AG04450 (cell line): Measurements from ENCODE around the gene CTSG. TPM values are rescaled to one million over a fixed set of nuclear protein-coding genes. Genes with fewer than 3 reads are reported as not detected.
"Not testable (repeated sequence)": the region's sequence is repeated elsewhere in the genome, so short reads cannot be mapped to it uniquely, and the experiment has no call there.

Experiments used
- CTCF ChIA-PET: fragments of 300-600, 350-600 bp; formaldehyde crosslinking; extraction: SDS; loops from one replicate; lab custom pipeline; 2022; ENCODE audit warnings: antibody characterized with exemption, inconsistent platforms; lab: Charles Lee
- POLR2A ChIA-PET: fragments of 350-600 bp; formaldehyde crosslinking; extraction: SDS; loops from one replicate; lab custom pipeline; 2021; ENCODE audit warnings: antibody characterized with exemption, inconsistent platforms; lab: Yijun Ruan, JAX
- DNase-seq: peaks from one replicate; pipeline ENCODE4 v3.0.0-alpha.2; 2011; ENCODE audit warnings: low read depth, low spot score
- H3K27ac ChIP-seq: one replicate; pipeline ENCODE4 v1.5.1; 2012; ENCODE audit warnings: low read depth, low read length, control low read depth
- H3K27me3 ChIP-seq: one replicate; pipeline ENCODE4 v1.6.0; 2012; ENCODE audit warnings: low read length; ENCODE audit not compliant: control insufficient read depth, insufficient read depth
- H3K4me3 ChIP-seq: 2 replicates; pipeline ENCODE4 v1.5.1; 2011; ENCODE audit warnings: mild to moderate bottlenecking, low read depth, low read length, control low read depth
- H3K9me3 ChIP-seq: 2 replicates; pipeline ENCODE4 v1.5.1; 2012; ENCODE audit warnings: low read length; ENCODE audit not compliant: control insufficient read depth, insufficient read depth
- polyA plus RNA-seq: library from polyadenylated mRNA; depleted of rRNA; stranded (reverse); fragments of >200 nt; gene quantifications from 2 replicates; pipeline ENCODE4 v1.2.3, GENCODE V29; 2011; rRNA removed
- TF ChIP-seq, protein P1 (sequence below): IDR thresholded peaks from 2 replicates; pipeline ENCODE4 v1.5.1; 2011; ENCODE audit warnings: low read depth, low read length, control low read depth, inconsistent platforms

CTSG gene
- polyA plus RNA-seq, 1 experiment = not detected

DNA sequence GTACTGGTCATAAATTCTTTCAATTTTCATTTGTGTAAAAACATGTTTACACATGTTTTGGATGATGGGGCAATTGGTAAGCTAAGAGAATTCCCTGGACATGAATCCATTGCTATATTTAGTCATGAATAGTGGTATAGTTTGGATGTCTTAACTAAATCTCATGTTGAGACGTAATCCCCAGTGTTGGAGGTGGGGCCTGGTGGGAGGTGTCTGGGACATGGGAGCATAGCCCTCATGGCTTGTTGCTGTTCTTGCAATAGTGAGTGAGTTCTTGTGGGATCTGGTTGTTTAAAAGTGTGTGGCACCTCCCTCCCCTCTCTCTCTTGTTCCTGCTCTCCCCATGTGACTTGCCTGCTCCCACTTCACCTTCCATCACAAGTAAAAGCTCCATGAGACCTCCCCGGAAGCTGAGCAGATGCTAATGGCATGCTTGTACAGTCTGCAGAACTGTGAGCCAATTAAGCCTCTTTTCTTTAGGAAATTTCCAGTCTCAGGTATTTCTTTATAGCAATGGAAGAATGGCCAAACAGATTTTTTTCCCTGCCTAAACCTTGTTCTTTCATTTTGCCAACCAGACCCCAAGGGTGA, 33.6 kb downstream of the CTSG start:
- DNase-seq = no peak
- TF ChIP-seq, protein P1, sequence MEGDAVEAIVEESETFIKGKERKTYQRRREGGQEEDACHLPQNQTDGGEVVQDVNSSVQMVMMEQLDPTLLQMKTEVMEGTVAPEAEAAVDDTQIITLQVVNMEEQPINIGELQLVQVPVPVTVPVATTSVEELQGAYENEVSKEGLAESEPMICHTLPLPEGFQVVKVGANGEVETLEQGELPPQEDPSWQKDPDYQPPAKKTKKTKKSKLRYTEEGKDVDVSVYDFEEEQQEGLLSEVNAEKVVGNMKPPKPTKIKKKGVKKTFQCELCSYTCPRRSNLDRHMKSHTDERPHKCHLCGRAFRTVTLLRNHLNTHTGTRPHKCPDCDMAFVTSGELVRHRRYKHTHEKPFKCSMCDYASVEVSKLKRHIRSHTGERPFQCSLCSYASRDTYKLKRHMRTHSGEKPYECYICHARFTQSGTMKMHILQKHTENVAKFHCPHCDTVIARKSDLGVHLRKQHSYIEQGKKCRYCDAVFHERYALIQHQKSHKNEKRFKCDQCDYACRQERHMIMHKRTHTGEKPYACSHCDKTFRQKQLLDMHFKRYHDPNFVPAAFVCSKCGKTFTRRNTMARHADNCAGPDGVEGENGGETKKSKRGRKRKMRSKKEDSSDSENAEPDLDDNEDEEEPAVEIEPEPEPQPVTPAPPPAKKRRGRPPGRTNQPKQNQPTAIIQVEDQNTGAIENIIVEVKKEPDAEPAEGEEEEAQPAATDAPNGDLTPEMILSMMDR = no peak
- Histone ChIP-seq H3K4me3 (no peak overlapping the region), H3K27ac (no peak overlapping the region), H3K9me3 (no peaks in the 10 kb centered on the region), H3K27me3 (no peaks in the 10 kb centered on the region)
- ChIA-PET CTCF (no interaction called here), POLR2A (no interaction called here)

DNA sequence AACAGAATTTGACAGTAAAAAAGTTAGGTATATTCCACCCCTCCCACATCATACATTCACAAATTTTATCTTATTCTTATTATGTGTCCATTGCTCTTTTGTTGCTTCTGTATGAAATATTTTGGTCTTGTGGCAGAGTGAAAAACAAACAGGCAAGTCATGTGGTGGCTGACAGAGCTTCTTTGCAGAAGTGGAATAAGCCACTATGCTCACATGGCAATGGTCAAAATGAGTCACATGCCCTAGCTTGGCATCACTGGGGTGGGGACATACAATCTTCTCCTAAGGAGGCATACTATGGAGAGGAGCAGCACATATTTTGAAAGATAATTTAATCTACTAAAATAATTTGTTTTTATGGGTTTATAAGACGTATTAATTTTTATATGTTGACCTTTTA, 40.3 kb downstream of the CTSG start:
- DNase-seq = no peak
- no peak overlapping the region for H3K4me3 ChIP-seq
- no peaks in the 10 kb centered on the region for H3K27me3 ChIP-seq
- POLR2A ChIA-PET = no interaction called here
- no peaks in the 10 kb centered on the region for H3K9me3 ChIP-seq
- TF ChIP-seq, protein P1 = no peak
- no peak overlapping the region for H3K27ac ChIP-seq
- CTCF ChIA-PET = interaction anchor here (0.7 kb wide), 1 partner anchor 903 kb away, joined by 3 read pairs; no protein-coding TSS in a partner anchor

DNA sequence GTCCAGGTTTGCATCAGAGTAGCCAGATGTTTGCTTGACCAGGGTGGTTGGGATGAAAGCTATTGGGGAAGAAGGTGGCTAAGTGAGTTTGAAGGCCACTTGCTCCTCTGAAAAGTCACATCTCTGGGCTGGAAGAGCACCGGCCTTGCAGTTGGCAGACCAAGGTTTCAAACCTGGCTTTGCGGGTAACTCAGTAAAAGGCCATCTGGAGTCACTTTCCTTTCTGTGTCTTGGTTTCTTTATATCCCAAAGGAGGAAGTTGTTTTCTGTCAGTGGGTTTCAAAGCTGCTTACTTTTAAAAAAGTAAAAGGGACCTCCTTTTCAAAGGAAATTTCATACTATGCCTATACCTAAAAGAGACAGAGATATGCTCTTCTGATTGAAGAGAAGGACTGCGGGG, 41.8 kb downstream of the CTSG start:
- no peaks in the 10 kb centered on the region for H3K27me3 ChIP-seq
- H3K9me3 ChIP-seq = no peaks in the 10 kb centered on the region
- no peak for DNase-seq
- H3K4me3 ChIP-seq = no peak overlapping the region
- no peak overlapping the region for H3K27ac ChIP-seq
- CTCF ChIA-PET = no interaction called here
- POLR2A ChIA-PET = no interaction called here
- TF ChIP-seq, protein P1 = no peak

DNA sequence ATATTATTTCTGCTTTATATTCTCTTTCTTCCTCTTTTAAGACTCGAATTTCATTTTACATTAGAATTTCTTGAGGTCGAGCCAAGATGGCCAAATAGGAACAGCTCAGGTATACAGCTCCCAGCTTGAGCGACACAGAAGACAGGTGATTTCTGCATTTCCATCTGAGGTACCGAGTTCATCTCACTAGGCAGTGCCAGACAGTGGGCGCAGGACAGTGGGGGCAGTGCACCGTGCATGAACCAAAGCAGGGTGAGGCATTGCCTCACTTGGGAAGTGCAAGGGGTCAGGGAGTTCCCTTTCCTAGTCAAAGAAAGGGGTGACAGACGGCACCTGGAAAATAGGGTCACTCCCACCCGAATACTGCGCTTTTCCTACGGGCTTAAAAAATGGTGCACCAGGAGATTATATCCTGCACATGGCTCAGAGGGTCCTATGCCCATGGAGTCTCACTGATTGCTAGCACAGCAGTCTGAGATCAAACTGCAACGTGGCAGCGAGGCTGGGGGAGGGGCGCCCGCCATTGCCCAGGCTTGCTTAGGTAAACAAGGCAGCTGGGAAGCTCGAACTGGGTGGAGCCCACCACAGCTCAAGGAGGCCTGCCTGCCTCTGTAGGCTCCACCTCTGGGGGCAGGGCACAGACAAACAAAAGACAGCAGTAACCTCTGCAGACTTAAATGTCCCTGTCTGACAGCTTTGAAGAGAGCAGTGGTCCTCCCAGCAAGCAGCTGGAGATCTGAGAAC, 50.0 kb downstream of the CTSG start:
- DNase-seq, H3K27me3 ChIP-seq, POLR2A ChIA-PET, H3K27ac ChIP-seq, H3K9me3 ChIP-seq, H3K4me3 ChIP-seq, CTCF ChIA-PET: not testable (repeated sequence)

Other genes with a start within 250 kb of the CTSG start
- gene ADCY4, start 241.2 kb downstream of the CTSG start, polyA plus RNA-seq = 0.04 TPM in 1 of 2 replicates, not detected in the other
- gene RIPK3, start 236.3 kb downstream of the CTSG start, polyA plus RNA-seq = 0.09 TPM in 1 of 2 replicates, not detected in the other
- gene NFATC4, start 208.1 kb downstream of the CTSG start, polyA plus RNA-seq = 35.7 and 42.0 TPM in 2 replicates
- 10.4 and 10.5 TPM in 2 replicates for gene NYNRIN, start 177.2 kb downstream of the CTSG start, polyA plus RNA-seq
- gene CBLN3, start 146.6 kb downstream of the CTSG start, polyA plus RNA-seq = 1.8 and 2.3 TPM in 2 replicates
- gene KHNYN, start 146.3 kb downstream of the CTSG start, polyA plus RNA-seq = 16.8 and 17.6 TPM in 2 replicates
- gene SDR39U1, start 133.5 kb downstream of the CTSG start, polyA plus RNA-seq = 22.9 and 24.9 TPM in 2 replicates
- gene CMA1, start 68.0 kb downstream of the CTSG start, polyA plus RNA-seq = not detected in 2 replicates
- not detected in 2 replicates for gene GZMH, start 33.4 kb upstream of the CTSG start, polyA plus RNA-seq
- not detected in 2 replicates for gene GZMB, start 57.9 kb upstream of the CTSG start, polyA plus RNA-seq